Epithelial cell of proximal tubule (primary cell): Measurements from ENCODE around the gene PACRG. TPM values are rescaled to one million over a fixed set of nuclear protein-coding genes. Genes with fewer than 3 reads are reported as not detected.

Experiments used
- DNase-seq: peaks from one replicate; pipeline ENCODE4 v3.0.0-alpha.2; 2011; ENCODE audit warnings: low read depth
- H3K4me3 ChIP-seq: 2 replicates; pipeline ENCODE4 v1.5.1; 2011; ENCODE audit warnings: low read depth, mild to moderate bottlenecking, low read length
- CTCF ChIP-seq: conservative IDR thresholded peaks from 2 replicates; pipeline ENCODE4 v1.5.1; 2012; ENCODE audit warnings: low read depth, mild to moderate bottlenecking, low read length
- total RNA-seq: library from RNA; depleted of rRNA; stranded (reverse); fragments of >200 nt; gene quantifications from 2 replicates; pipeline ENCODE4 v1.2.3, GENCODE V29; 2015

The PACRG gene
- total RNA-seq, 1 donor from 2014 or later, result 0.12 TPM

- no peak overlapping the region for H3K4me3 ChIP-seq
- no peak for TF ChIP-seq CTCF
- DNase-seq, result no peak
Measured at GRCh38 chr6:163212123-163212522, 484.3 kb downstream of the PACRG start.

DNA sequence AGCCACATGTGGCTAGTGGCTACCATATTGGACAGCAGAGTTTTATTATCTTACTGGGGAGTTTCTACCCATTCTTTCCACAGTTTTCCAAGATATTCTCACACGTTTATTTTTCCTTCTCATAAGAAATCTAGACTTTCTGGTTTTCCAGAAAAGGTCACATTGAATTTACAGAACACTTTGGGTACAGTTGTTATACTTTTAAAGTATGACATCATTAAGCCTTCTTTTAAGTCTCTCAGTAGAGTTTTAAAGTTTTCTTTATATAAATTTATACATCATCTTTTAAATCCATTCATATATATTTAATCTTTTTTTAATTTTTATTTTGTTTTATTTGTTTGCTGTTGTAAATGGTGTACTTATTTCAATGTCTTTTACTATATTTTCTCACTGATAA lies 486.5 kb downstream of the PACRG start:
- H3K4me3 ChIP-seq, result no peak overlapping the region
- DNase-seq, result no peak
- no peak for TF ChIP-seq CTCF

DNA sequence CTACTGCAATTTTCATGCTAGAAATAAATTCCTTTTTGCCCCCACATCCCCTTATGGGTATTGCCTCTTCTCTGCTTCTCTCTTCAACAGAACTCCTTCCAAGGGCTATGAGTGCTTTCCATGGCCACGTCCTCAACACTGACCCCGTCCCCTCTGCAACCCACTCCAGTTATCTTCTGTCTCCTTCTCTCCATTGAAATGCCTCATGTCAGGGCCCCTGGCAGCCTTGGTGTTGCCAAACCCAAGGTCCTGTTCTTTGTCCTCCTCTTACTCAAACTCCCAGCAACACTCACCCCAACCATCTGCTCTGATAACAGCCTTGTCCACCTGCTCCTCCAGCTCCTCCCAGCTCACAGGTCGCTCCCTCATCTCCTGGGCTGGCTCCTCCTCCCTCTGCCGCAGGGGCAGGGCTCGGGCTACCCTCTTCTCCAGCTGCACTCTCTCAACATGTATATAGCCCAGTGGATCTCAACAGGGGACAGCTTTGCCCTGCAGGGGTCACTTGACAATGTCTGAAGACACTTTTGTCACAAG lies 490.7 kb downstream of the PACRG start:
- no peak overlapping the region for H3K4me3 ChIP-seq
- TF ChIP-seq CTCF, result no peak
- no peak for DNase-seq

DNA sequence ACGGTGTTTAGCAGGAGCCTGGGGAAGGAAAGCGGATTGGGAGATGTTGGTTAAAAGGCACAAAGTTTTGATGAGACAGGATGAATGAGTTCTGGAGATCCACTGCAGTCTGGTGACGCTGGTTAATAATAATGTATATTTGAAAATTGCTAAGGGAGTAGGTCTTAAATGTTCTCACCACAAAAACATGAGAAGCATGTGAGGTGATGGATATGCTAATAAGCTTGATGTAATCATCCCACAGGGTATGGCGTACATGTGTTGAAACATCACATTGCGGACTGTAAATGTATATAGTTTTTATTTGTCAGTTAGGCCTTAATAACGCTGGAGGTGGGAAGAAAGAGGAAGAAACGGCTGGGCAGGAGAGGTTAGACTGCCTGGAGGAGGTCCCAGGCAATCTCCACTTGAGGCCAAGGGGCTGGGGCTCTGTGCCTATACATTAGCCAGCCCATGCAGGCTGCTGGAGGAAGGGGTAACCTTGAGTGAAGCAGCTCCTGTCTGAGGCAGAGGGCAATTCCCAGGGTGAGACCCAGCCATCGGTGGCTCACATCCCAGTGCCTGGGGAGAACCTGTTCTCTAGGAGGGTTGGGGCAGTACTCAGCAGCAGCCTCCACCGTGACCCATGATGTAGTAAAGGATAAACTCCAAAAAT lies 498.5 kb downstream of the PACRG start:
- no peak for DNase-seq
- TF ChIP-seq CTCF, result no peak

GRCh38 chr6:163226836-163227485 lies 499.2 kb downstream of the PACRG start:
- TF ChIP-seq CTCF, result no peak
- no peak for DNase-seq

More for the DNA sequence above, 498.5 kb downstream of the PACRG start:
- H3K4me3 ChIP-seq, result no peak overlapping the region

DNA sequence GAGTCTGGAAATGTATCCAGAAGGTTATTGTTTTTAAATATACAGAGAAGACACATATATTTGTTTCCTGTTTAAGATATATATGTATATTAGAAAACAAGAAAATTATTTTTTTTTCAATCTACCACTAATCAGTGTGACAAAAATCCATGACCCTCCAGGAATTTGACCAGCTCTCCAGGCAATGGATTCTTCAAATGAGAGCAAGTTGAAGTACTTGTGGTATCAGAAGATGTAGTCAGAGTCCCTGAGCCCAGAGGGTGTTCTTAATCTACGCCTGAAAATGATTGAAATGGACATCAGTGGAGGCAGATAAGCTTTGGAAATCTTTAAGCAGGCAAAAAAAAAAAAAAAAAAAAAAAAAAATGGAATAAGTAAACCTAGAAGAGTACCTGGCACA lies 500.3 kb downstream of the PACRG start:
- DNase-seq, result no peak
- no peak for TF ChIP-seq CTCF
- no peak overlapping the region for H3K4me3 ChIP-seq

More at GRCh38 chr6:163226836-163227485, 499.2 kb downstream of the PACRG start:
- H3K4me3 ChIP-seq, result no peak overlapping the region
